Parathyroid adenoma (tissue), 2 donors: ENCODE data around the gene PALM.

Experiments
- H2AFZ ChIP-seq: fragments of 300-600 bp; sonication (generic); one replicate; pipeline ENCODE4 v1.7.0; 2017; ENCODE audit warnings: antibody characterized with exemption, mild to moderate bottlenecking
- H3K27ac ChIP-seq: fragments of 300-600 bp; sonication (generic); one replicate; pipeline ENCODE4 v1.7.0; 2017
- H3K27me3 ChIP-seq: fragments of 300-600 bp; sonication (generic); one replicate; pipeline ENCODE4 v1.7.0; 2017; ENCODE audit warnings: low read length; ENCODE audit not compliant: control insufficient read depth, insufficient read depth
- H3K36me3 ChIP-seq: fragments of 300-600 bp; sonication (generic); one replicate; pipeline ENCODE4 v1.7.0; 2017; ENCODE audit warnings: low read length; ENCODE audit not compliant: control insufficient read depth, insufficient read depth
- H3K4me1 ChIP-seq: fragments of 300-600 bp; sonication (generic); one replicate; pipeline ENCODE4 v1.7.0; 2017; ENCODE audit warnings: control low read depth
- H3K4me2 ChIP-seq: fragments of 300-600 bp; sonication (generic); one replicate; pipeline ENCODE4 v1.7.0; 2017; ENCODE audit warnings: low read length
- H3K4me3 ChIP-seq: fragments of 300-600 bp; sonication (generic); one replicate; pipeline ENCODE4 v1.7.0; 2017; ENCODE audit warnings: low read depth, low read length
- H3K79me2 ChIP-seq: fragments of 300-600 bp; sonication (generic); one replicate; pipeline ENCODE4 v1.7.0; 2017; ENCODE audit warnings: control low read depth
- H3K9ac ChIP-seq: fragments of 300-600 bp; sonication (generic); one replicate; pipeline ENCODE4 v1.7.0; 2017; ENCODE audit warnings: mild to moderate bottlenecking
- H3K9me3 ChIP-seq: fragments of 300-600 bp; sonication (generic); one replicate; pipeline ENCODE4 v1.7.0; 2017; ENCODE audit warnings: low read length; ENCODE audit not compliant: control insufficient read depth
- CTCF ChIP-seq: fragments of 300-600 bp; sonication (generic); IDR thresholded peaks from one replicate; pipeline ENCODE4 v1.7.0; 2017; ENCODE audit warnings: antibody characterized with exemption, mild to moderate bottlenecking
- donor health status: primary hyperparathyroidism.

Gene PALM

GRCh38 chr19:755063-755462 is 46.3 kb downstream of the PALM start:
- no peaks in the 10 kb centered on the region for H3K79me2 ChIP-seq
- TF ChIP-seq CTCF: no peak
- H3K36me3 ChIP-seq: no peaks in the 10 kb centered on the region
- H3K27ac ChIP-seq: no peak overlapping the region
- no peaks in the 10 kb centered on the region for H3K27me3 ChIP-seq
- no peaks in the 10 kb centered on the region for H3K4me1 ChIP-seq
- no peak overlapping the region for H2AFZ ChIP-seq
- H3K4me3 ChIP-seq: no peak overlapping the region
- no peak overlapping the region for H3K4me2 ChIP-seq
- no peaks in the 10 kb centered on the region for H3K9me3 ChIP-seq
- no peak overlapping the region for H3K9ac ChIP-seq

- Histone ChIP-seq H3K27ac (no peak overlapping the region), H3K79me2 (no peaks in the 10 kb centered on the region), H3K27me3 (no peaks in the 10 kb centered on the region), H3K9ac (no peak overlapping the region), H3K36me3 (no peaks in the 10 kb centered on the region), H3K9me3 (no peaks in the 10 kb centered on the region), H3K4me2 (no peak overlapping the region), H2AFZ (no peak overlapping the region), H3K4me1 (no peaks in the 10 kb centered on the region), H3K4me3 (no peak overlapping the region)
- no peak for TF ChIP-seq CTCF
Observed at GRCh38 chr19:756236-756635, 47.5 kb downstream of the PALM start.

- Histone ChIP-seq H3K9me3 (no peaks in the 10 kb centered on the region), H3K9ac (no peak overlapping the region), H3K4me1 (no peaks in the 10 kb centered on the region), H3K4me3 (no peak overlapping the region), H3K27ac (no peak overlapping the region), H3K27me3 (no peaks in the 10 kb centered on the region), H2AFZ (no peak overlapping the region), H3K4me2 (no peak overlapping the region), H3K36me3 (no peaks in the 10 kb centered on the region), H3K79me2 (no peaks in the 10 kb centered on the region)
- TF ChIP-seq CTCF: no peak
Observed at GRCh38 chr19:756821-757688, 48.3 kb downstream of the PALM start.

- Histone ChIP-seq H3K27ac (no peak overlapping the region), H3K4me3 (no peak overlapping the region), H3K4me2 (no peak overlapping the region), H3K9me3 (no peaks in the 10 kb centered on the region), H3K36me3 (no peaks in the 10 kb centered on the region), H3K27me3 (no peaks in the 10 kb centered on the region), H3K79me2 (no peaks in the 10 kb centered on the region), H3K4me1 (no peaks in the 10 kb centered on the region), H2AFZ (no peak overlapping the region), H3K9ac (no peak overlapping the region)
- no peak for TF ChIP-seq CTCF
Observed at GRCh38 chr19:757811-758668, 49.3 kb downstream of the PALM start.
